ENCODE data around the gene RBM17.

The RBM17 gene

DNA sequence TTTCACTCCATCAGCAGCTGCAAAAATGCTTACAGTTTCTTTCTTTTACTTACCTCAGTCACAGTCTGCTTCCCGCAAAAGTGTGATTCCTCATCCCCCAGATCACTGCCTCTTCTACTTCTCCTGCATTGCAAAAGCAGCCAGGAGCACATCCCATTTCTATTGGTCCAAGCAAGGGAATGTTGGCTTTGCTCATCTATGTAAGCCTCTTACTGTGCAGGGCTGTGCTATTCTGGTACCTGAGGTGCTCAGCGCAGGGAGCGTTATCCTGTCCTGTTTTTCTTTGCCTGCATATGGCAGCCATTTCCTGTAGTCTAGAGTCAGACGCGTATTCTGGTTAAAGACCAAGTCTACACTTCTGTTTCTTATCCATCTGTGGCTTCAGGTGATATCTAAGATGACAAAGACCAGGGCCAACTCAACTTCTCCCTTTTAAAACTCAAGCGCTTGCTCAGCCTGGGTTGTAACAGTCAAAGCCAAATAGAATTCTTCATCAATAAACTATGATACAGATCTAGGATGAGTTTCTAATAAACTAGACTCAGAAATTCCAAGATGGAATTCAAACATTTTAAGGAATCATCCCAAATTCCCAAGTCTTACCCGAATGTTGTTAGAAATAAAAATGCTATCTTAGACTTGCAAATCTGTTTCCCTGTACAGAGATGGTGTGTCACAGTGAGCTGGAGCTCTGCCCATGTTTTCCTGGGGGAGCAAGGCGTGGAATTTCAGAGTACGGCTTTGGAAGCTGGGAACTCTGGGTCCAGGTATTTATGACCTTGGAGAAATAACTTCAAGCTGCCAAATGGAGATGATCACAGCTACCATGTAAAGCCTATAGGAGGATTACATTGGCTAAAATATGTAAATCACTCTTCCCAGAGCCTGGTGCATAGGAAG is 6.1 kb upstream of the RBM17 start:
- TF ChIP-seq, protein P1, sequence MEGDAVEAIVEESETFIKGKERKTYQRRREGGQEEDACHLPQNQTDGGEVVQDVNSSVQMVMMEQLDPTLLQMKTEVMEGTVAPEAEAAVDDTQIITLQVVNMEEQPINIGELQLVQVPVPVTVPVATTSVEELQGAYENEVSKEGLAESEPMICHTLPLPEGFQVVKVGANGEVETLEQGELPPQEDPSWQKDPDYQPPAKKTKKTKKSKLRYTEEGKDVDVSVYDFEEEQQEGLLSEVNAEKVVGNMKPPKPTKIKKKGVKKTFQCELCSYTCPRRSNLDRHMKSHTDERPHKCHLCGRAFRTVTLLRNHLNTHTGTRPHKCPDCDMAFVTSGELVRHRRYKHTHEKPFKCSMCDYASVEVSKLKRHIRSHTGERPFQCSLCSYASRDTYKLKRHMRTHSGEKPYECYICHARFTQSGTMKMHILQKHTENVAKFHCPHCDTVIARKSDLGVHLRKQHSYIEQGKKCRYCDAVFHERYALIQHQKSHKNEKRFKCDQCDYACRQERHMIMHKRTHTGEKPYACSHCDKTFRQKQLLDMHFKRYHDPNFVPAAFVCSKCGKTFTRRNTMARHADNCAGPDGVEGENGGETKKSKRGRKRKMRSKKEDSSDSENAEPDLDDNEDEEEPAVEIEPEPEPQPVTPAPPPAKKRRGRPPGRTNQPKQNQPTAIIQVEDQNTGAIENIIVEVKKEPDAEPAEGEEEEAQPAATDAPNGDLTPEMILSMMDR (IDR thresholded peaks at IDR 0.05; ENCODE audit: low read depth, low read length, missing control alignments), result no peak
- H3K4me3 ChIP-seq (ENCODE audit: low read depth, low read length), result no peak overlapping the region
- no peak for DNase-seq (ENCODE audit: low read depth)

DNA sequence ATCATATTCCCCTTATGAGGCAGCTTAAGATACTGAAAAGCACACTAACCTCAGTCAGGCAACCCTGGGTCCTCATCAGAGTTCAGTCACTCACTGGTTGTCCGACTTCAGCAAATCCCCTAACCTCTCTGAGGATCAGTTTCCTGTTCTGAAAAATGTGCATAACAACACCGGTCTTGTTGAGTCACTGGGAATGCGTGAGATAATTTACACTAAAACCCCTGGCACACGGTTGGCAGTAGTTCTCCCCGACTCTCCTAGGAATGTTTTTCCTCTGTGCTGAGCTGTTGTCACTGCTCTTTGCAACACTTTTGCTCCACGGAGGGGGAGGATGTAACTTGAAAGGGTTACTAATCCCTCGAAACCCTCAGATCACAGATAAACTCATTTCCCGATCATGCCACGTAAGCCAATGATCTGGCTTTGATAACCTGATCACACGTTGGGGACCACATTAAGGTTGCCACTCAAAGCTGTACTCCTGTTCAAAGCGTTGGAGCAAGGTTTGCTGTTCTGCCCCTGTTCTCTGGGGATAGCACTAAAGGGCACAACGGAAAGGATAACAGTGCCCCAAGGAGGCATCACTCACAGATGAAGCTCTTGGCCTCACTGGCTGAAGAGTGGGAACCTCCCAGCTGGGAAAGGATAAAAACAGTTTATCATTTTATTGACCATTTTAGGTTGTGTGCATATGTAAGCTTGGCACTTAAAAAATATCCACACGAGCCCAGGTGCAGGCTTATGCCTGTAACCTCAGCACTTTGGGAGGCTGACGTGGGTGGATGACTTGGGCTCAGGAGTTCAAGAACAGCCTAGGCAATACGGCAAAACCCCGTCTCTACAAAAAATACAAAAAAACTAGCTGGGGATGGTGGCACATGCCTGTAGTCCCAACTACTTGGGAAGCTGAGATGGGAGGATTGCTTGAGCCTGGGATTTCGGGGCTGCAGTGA is 5.0 kb upstream of the RBM17 start:
- DNase-seq (ENCODE audit: low read depth), result no peak
- H3K4me3 ChIP-seq (ENCODE audit: low read depth, low read length), result no peak overlapping the region
- TF ChIP-seq, protein P1 (IDR thresholded peaks at IDR 0.05; ENCODE audit: low read depth, low read length, missing control alignments), result no peak

DNA sequence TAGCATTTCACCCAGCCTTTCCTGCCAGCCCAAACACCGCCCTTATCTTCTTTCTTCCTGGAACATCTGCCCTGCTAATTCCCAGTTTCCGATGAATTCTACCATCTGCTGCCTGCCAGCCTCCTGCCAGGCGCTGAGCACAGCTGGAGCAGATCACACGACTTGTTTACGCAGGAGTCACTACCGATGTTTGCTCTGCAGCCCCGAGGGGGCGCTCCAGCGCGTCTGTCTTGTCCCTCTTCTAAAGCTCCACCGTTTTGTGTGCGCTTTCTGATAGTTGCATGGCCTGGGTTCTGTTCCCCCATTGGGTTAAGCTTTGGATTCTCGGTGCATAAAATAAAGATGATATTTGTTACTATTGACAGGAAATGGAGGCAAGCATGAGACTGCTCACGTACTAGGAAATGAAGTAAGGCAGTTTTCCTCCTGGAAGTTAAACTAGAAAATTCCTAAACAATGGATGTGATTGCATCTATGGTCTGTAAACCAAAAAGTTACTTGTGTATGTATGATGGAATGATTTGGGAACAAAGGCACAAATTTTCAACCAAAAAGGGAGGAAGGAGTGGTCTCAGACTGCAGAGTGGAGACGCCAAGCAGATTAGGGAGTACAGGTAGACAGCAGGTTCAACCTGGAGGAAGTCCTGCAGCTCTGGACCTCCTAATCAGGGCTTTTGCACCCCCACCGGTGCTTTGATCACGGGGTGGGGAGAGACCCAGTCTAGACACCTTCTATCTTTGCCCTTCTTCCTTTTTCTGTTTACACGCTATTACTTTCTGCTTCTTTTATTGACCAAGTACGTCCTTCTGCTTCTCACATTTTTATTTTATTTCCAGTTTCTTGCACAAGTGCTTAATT is 2.2 kb upstream of the RBM17 start:
- H3K4me3 ChIP-seq (ENCODE audit: low read depth, low read length), result no peak overlapping the region
- TF ChIP-seq, protein P1 (IDR thresholded peaks at IDR 0.05; ENCODE audit: low read depth, low read length, missing control alignments), result peak; percentile 98
- peak; percentile 69 for DNase-seq (ENCODE audit: low read depth)

DNA sequence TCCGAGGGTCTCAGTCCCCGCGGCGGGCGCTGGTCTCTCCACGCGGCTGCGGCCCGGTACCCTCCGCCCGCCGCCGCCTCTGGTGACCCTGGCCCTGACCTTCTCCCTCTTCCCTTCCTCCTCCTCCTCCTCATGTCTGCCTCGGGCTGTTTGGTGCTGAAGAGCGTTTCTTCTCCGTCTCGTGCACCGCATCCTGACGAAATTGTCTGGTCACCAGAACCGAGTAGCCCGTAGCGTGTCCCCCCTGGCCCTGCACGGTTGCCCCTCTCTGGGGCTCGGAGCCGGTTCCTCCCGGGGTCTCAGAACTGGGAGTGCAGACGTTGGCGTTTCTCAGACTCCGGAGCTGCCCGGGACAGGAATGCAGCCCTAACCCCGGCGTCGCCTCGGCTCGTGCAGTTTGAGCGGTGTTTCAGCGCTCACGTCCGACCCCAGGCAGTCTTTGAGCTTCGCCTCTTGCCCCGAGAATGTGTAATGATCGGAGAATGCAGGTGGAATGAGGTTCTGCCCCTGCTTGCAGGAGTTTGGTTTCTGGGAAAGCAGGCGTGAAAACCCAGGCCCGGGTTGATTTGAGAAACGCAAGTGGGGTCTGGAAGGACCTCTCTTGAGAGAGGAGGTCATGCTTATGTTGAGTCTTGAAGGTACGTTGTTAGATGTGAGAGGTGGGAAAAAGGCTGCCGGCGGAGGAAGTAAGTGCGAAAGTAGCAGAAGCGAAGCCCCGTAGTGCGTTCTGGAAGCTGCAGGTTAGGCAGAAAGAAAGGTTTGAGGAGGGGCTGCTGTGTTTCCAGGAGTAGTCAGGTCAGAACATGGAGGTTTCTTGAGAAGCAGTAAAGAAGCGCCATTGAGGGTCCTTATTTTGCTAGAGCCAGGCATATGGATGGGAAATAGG is 743 bp downstream of the RBM17 start:
- TF ChIP-seq, protein P1 (IDR thresholded peaks at IDR 0.05; ENCODE audit: low read depth, low read length, missing control alignments), result no peak
- DNase-seq (ENCODE audit: low read depth), result no peak
- H3K4me3 ChIP-seq (ENCODE audit: low read depth, low read length), result peak overlapping the region; percentile 78

DNA sequence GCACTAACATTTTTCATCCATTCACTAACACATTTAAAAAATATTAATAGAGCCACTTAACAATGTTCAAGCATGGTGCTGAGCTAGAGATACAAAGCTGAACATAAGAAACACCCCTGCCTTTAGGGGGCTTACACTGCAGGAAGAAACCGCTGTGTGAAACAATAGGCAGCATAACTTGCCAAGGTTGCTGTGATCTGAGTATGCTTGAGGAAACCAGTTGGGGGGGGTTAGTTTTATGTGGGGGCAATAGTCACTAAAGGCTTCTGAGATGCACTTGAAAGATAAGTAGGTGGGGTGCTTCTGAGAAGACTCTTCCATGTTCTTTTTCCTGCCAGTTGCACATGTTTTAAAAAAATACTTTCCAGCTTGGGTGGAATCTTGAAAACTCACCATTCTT is 2.8 kb downstream of the RBM17 start:
- no peak overlapping the region for H3K4me3 ChIP-seq (ENCODE audit: low read depth, low read length)
- TF ChIP-seq, protein P1 (IDR thresholded peaks at IDR 0.05; ENCODE audit: low read depth, low read length, missing control alignments), result no peak
- DNase-seq (ENCODE audit: low read depth), result no peak

Data from GM12864 (cell line).